ENCODE data around the gene IFRD2.
"Not testable (repeated sequence)": the region's sequence is repeated elsewhere in the genome, so short reads cannot be mapped to it uniquely, and the experiment has no call there.

The IFRD2 gene

DNA sequence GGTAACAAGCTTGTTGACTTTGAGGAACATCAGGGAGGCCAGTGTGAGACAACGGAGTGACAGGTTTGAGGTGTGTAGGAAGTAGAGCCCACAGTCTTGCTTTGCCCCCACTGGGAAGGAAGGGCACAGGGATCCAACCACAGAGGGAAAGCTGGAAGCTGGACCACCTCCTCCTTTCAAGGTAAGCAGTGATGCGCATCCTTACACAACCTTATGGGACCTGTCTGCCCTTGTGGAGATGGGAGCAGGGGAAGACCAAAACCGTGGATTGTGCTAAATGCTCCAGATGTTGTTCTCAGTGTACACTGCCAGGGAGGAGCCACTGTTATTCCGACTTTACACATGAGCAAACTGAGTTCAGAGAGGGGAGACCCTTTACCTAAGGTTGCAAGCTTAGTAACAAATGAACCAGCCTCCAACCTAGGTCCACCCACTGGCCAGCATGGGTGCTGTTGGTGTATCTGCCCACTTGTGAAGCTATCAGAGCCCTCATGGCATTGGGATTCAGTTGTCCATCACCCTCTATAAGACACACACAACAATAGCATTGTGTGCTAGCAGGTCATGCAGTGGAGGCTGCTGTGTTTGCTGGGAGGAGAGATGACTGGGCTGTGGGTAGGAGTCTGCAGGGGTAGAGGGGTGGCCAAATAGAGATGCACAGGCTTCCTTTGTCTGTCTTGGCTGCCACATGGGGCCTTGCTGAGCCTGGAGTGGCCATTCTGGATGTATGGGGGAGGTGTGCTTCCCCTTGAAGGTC, 13.9 kb downstream of the IFRD2 start:
- DNase-seq = no peak

- DNase-seq = no peak
These were observed 15.5 kb downstream of the IFRD2 start for GRCh38 chr3:50276762-50277101.

- no peak for DNase-seq
These were observed 16.1 kb downstream of the IFRD2 start for GRCh38 chr3:50275996-50276761.

- no peak for DNase-seq
These were observed 16.9 kb downstream of the IFRD2 start for GRCh38 chr3:50275141-50275995.

DNA sequence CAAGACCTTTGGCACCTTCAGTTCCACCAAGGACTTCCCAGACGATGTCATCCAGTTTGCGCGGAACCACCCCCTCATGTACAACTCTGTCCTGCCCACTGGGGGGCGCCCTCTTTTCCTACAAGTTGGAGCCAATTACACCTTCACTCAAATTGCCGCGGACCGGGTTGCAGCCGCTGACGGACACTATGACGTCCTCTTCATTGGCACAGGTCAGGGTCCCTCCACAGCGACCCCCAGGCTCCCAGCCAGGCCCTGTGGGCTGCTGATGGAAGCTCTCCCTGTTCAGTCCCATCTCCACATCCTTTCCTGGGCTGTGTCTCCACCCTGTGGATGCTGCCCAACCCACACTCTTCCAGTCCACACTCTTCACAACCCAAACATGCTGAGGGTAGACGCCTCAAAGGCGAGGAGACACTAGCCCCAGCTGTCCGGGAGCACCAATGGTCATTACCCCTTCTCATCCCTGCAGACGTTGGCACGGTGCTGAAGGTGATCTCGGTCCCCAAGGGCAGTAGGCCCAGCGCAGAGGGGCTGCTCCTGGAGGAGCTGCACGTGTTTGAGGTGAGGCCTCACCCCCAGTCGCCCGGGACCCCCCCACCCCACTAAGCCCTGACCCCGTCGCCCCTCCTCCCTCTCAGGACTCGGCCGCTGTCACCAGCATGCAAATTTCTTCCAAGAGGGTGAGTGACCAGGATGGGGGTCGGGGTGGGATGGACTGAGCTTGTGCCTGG, 17.7 kb downstream of the IFRD2 start:
- DNase-seq = peak; percentile 28

DNA sequence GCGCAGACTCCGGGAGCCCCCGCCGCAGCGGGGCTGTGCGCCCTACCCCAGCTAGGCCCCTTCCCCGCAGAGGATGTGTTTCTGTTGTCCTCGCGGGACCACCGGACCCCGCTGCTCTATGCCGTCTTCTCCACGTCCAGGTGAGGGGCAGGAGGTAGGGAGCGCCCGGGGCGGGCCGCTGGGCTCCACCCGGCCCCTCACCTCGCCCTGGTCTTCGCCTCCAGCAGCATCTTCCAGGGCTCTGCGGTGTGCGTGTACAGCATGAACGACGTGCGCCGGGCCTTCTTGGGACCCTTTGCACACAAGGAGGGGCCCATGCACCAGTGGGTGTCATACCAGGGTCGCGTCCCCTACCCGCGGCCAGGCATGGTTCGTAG, 18.6 kb downstream of the IFRD2 start:
- no peak for DNase-seq

- DNase-seq = peak; percentile 34
These were observed 19.1 kb downstream of the IFRD2 start for GRCh38 chr3:50272911-50273688.

DNA sequence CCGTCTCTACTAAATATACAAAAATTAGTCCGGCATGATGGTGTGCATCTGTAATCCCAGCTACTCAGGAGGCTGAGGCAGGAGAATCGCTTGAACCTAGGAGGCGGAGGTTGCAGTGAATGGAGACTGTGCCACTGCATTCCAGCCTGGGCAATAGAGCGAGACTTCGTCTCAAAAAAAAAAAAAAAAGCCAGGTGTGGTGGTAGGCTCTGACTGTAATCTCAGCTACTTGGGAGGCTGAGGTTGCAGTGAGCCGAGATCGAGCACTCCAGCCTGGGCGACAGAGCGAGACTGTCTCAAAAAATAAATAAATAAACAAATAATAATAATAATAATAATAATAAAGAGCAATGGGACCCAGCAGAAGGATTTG, 19.7 kb downstream of the IFRD2 start:
- not testable (repeated sequence) for DNase-seq

- DNase-seq = no peak
These were observed 20.8 kb downstream of the IFRD2 start for GRCh38 chr3:50271314-50271936.

- no peak for DNase-seq
These were observed 21.6 kb downstream of the IFRD2 start for GRCh38 chr3:50270422-50271224.

- no peak for DNase-seq
These were observed 22.2 kb downstream of the IFRD2 start for GRCh38 chr3:50269977-50270413.

- no peak for DNase-seq
These were observed 22.8 kb downstream of the IFRD2 start for GRCh38 chr3:50269460-50269859.

DNA sequence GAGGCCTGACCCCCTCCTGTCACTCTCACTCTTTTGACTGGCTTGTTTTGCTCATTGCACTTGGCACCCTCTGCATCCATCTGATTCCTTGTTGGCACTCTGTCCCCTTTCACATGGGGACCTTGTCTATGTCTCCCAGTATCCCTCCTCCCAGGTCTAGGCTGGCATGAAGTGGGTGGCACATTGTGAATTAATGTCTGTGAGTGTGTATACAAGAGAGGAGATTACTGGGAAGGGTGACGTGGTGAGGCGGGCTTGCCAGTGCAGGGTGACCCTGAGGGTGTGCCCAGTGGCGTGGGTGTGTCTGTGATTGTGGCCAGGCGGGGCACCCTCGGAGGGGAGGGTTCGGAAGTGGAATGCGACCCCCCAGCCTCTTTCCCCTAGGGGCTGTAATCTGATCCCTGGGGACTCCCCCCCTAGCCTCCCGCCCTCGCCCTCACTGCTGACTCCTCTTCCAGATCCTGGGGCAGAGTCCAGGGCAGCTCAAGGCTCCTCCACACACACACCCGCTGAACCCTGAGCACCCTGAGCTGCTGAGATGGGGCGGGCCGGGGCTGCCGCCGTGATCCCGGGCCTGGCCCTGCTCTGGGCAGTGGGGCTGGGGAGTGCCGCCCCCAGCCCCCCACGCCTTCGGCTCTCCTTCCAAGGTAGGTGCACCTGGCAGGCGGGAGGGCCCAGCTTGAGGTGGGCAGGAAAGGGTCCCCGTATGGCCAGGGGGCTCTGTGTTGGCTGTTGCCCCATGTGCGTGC, 23.4 kb downstream of the IFRD2 start, which contains the start of gene SEMA3B:
Gene SEMA3B (plus strand): TSS at position 445 of the 749 bp plus-strand sequence. CDS start 94 bp downstream, at position 539.
- DNase-seq = no peak

GRCh38 chr3:50268276-50268675, 24.0 kb downstream of the IFRD2 start:
- DNase-seq = no peak

DNA sequence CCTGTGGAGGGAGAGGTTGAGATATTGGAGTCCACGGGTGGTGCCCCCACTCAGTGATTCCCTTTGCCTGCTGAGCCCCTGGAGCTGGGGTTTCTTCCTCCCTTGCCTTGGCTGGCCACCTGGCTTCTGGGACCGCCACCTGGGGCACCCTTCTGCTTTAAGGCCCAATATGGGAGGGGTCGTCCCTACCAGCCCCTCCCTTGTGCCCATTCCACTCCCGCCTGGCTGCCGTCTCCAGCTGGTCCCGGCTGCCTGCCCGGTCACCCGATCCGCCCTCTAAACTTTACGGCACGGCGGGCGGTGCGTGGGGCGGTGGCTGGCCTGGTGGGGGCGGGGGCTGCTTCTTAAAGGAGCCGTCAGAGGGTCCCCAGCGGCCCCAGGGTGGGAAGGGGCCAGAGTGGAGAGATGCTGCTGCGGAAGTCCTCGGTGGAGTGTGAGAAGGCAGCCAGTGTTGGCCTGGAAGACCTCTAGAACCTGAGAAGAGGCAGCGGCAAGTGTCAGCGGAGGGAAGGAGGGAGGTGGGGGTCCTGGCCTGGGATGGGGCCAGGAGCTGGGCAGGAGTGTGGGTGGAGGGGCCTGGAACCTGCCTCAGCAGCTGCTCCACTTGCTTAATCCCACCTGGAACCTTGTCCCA, 24.8 kb downstream of the IFRD2 start:
- DNase-seq = no peak

- no peak for DNase-seq
These were observed 25.4 kb downstream of the IFRD2 start for GRCh38 chr3:50266836-50267235.

GRCh38 chr3:50266017-50266416, 26.2 kb downstream of the IFRD2 start:
- no peak for DNase-seq

DNA sequence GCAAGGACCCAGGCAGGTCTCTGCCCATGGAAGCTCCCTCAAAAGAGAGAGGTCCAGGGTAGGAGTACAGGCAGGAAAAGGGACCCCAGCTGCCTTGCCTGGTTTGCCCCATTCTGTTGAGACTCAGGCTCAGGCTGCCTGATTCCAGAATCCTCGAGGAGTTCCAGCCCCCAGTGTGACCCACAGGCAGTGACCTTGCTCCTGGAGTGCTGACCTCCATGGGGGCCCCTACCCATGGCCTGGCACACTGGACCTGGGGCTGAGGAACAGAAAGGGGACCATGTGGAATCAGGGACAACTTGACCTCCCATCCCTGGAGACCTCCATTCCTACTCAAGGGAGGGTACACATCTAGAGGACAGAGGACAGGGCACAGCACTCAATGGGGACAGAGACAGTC, 26.7 kb downstream of the IFRD2 start:
- DNase-seq = no peak

GRCh38 chr3:50264964-50265485, 27.2 kb downstream of the IFRD2 start:
- no peak for DNase-seq
